Ascending aorta (tissue), 1 donor: ENCODE results near the gene CSGALNACT2. TPM values are rescaled to one million over a fixed set of nuclear protein-coding genes. Genes with fewer than 3 reads are reported as not detected.

Source experiments
- total RNA-seq: library from RNA; depleted of rRNA; stranded (reverse); fragments of >200 nt; gene quantifications from one replicate; pipeline ENCODE4 v1.1.0, GENCODE V29; 2016

Gene CSGALNACT2
- total RNA-seq, 1 donor from 2014 or later, result 19.7 TPM

Other genes with a start within 250 kb of the CSGALNACT2 start
- gene RET, start 61.4 kb upstream of the CSGALNACT2 start, total RNA-seq, result not detected
- not detected for gene RASGEF1A, start 128.6 kb downstream of the CSGALNACT2 start, total RNA-seq
- not detected for gene FXYD4, start 233.2 kb downstream of the CSGALNACT2 start, total RNA-seq